Measurements from ENCODE around the gene TPH1.

TPH1 gene

GRCh38 chr11:18080451-18080850, 34.4 kb upstream of the TPH1 start:
- in situ Hi-C loops (cut with HindIII; ENCODE audit: low sequenced_read_pairs): no loop called here
- no peak for DNase-seq (ENCODE audit: low read depth, low spot score)
- no peak for TF ChIP-seq CTCF (IDR thresholded peaks at IDR 0.05; ENCODE audit: low read depth, low read length)
- no peak overlapping the region for H3K4me3 ChIP-seq (ENCODE audit: low read depth, low read length)

- H3K4me3 ChIP-seq (ENCODE audit: low read depth, low read length): no peak overlapping the region
- no peak for DNase-seq (ENCODE audit: low read depth, low spot score)
- TF ChIP-seq CTCF (IDR thresholded peaks at IDR 0.05; ENCODE audit: low read depth, low read length): no peak
- in situ Hi-C loops (cut with HindIII; ENCODE audit: low sequenced_read_pairs): no loop called here
Measured at GRCh38 chr11:18078909-18079308, 32.8 kb upstream of the TPH1 start.

- no peak overlapping the region for H3K4me3 ChIP-seq (ENCODE audit: low read depth, low read length)
- TF ChIP-seq CTCF (IDR thresholded peaks at IDR 0.05; ENCODE audit: low read depth, low read length): no peak
- in situ Hi-C loops (cut with HindIII; ENCODE audit: low sequenced_read_pairs): no loop called here
- no peak for DNase-seq (ENCODE audit: low read depth, low spot score)
Measured at GRCh38 chr11:18075444-18075843, 29.4 kb upstream of the TPH1 start.

GRCh38 chr11:18071098-18071705, 25.1 kb upstream of the TPH1 start:
- DNase-seq (ENCODE audit: low read depth, low spot score): no peak
- no peak overlapping the region for H3K4me3 ChIP-seq (ENCODE audit: low read depth, low read length)
- in situ Hi-C loops (cut with HindIII; ENCODE audit: low sequenced_read_pairs): no loop called here
- no peak for TF ChIP-seq CTCF (IDR thresholded peaks at IDR 0.05; ENCODE audit: low read depth, low read length)

- H3K4me3 ChIP-seq (ENCODE audit: low read depth, low read length): no peak overlapping the region
- TF ChIP-seq CTCF (IDR thresholded peaks at IDR 0.05; ENCODE audit: low read depth, low read length): no peak
- in situ Hi-C loops (cut with HindIII; ENCODE audit: low sequenced_read_pairs): no loop called here
- no peak for DNase-seq (ENCODE audit: low read depth, low spot score)
Measured at GRCh38 chr11:18067372-18067771, 21.3 kb upstream of the TPH1 start.

GRCh38 chr11:18066626-18067025, 20.6 kb upstream of the TPH1 start:
- in situ Hi-C loops (cut with HindIII; ENCODE audit: low sequenced_read_pairs): no loop called here
- no peak for DNase-seq (ENCODE audit: low read depth, low spot score)
- no peak for TF ChIP-seq CTCF (IDR thresholded peaks at IDR 0.05; ENCODE audit: low read depth, low read length)
- H3K4me3 ChIP-seq (ENCODE audit: low read depth, low read length): no peak overlapping the region

GRCh38 chr11:18065572-18065971, 19.5 kb upstream of the TPH1 start:
- no peak overlapping the region for H3K4me3 ChIP-seq (ENCODE audit: low read depth, low read length)
- no peak for DNase-seq (ENCODE audit: low read depth, low spot score)
- in situ Hi-C loops (cut with HindIII; ENCODE audit: low sequenced_read_pairs): no loop called here
- TF ChIP-seq CTCF (IDR thresholded peaks at IDR 0.05; ENCODE audit: low read depth, low read length): no peak
